Keratinocyte (primary cell): ENCODE data around the gene PSG3. TPM values are rescaled to one million over a fixed set of nuclear protein-coding genes. Genes with fewer than 3 reads are reported as not detected.
"Not testable (repeated sequence)": the region's sequence is repeated elsewhere in the genome, so short reads cannot be mapped to it uniquely, and the experiment has no call there.

ENCODE experiments used
- DNase-seq: peaks from one replicate; pipeline ENCODE4 v3.0.0-alpha.2; 2011; ENCODE audit warnings: low read depth, missing footprints, low spot score
- FAIRE-seq: peaks from 2 replicates; lab custom pipeline; 2011; peaks lifted over from hg19 to GRCh38; lab: Jason Lieb, UNC
- H2AFZ ChIP-seq: 2 replicates; pipeline ENCODE4 v1.6.0; 2012; ENCODE audit warnings: low read length, control low read depth, inconsistent platforms; ENCODE audit not compliant: control insufficient read depth
- H3K27ac ChIP-seq: 2 replicates; pipeline ENCODE4 v1.5.1; 2011; ENCODE audit warnings: low read length; ENCODE audit not compliant: control insufficient read depth, insufficient read depth
- H3K27me3 ChIP-seq: 3 replicates; pipeline ENCODE4 v1.6.0; 2011; ENCODE audit warnings: low read length; ENCODE audit not compliant: control insufficient read depth, insufficient read depth; ENCODE audit errors: extremely low read depth
- H3K36me3 ChIP-seq, 2 experiments: 2 replicates in 1 of 2; 3 replicates in 1 of 2; pipeline ENCODE4 v1.5.1; 2011; ENCODE audit warnings: low read length in 2 of 2, mild to moderate bottlenecking in 1 of 2; ENCODE audit not compliant: control insufficient read depth in 2 of 2, insufficient read depth in 2 of 2; ENCODE audit errors: extremely low read depth in 1 of 2
- H3K4me1 ChIP-seq: 3 replicates; pipeline ENCODE4 v1.5.1; 2011; ENCODE audit warnings: low read length; ENCODE audit not compliant: control insufficient read depth, insufficient read depth; ENCODE audit errors: extremely low read depth
- H3K4me2 ChIP-seq: 3 replicates; pipeline ENCODE4 v1.6.0; 2011; ENCODE audit warnings: low read depth, low read length; ENCODE audit not compliant: control insufficient read depth, insufficient read depth; ENCODE audit errors: extremely low read depth
- H3K4me3 ChIP-seq, 3 experiments: fragments of 200-600 bp in 1 of 3; sonication (generic) in 1 of 3; 2 replicates in 2 of 3; 3 replicates in 1 of 3; pipeline ENCODE4 v1.5.1; 2011 to 2016; ENCODE audit warnings: low read length in 3 of 3, mild to moderate bottlenecking in 3 of 3, control low read depth in 2 of 3, inconsistent platforms in 1 of 3, low read depth in 1 of 3, mixed read lengths in 1 of 3, mixed run types in 1 of 3, moderate library complexity in 1 of 3; ENCODE audit not compliant: control insufficient read depth in 2 of 3, insufficient read depth in 2 of 3; ENCODE audit errors: extremely low read depth in 1 of 3
- H3K79me2 ChIP-seq: 2 replicates; pipeline ENCODE4 v1.6.0; 2012; ENCODE audit warnings: low read length; ENCODE audit not compliant: control insufficient read depth, insufficient read depth
- H3K9ac ChIP-seq: 3 replicates; pipeline ENCODE4 v1.6.0; 2011; ENCODE audit warnings: low read length; ENCODE audit not compliant: control insufficient read depth, insufficient read depth; ENCODE audit errors: extremely low read depth
- H3K9me1 ChIP-seq: 3 replicates; pipeline ENCODE4 v1.6.0; 2011; ENCODE audit warnings: low read length; ENCODE audit not compliant: control insufficient read depth, insufficient read depth; ENCODE audit errors: extremely low read depth
- H3K9me3 ChIP-seq: 2 replicates; pipeline ENCODE4 v1.5.1; 2012; ENCODE audit warnings: low read depth, low read length; ENCODE audit not compliant: control insufficient read depth
- H4K20me1 ChIP-seq: 3 replicates; pipeline ENCODE4 v1.6.0; 2011; ENCODE audit warnings: low read length; ENCODE audit not compliant: control insufficient read depth, insufficient read depth; ENCODE audit errors: extremely low read depth
- dilution Hi-C: fragments of 300-500 bp; cut with MboI; formaldehyde crosslinking; loops from one replicate; pipeline ENCODE4 v1.7.0; 2020; ENCODE audit warnings: low sequenced_read_pairs; ENCODE audit not compliant: extremely low pct_ligation_motif_present
- polyA plus RNA-seq, 5 experiments: library from polyadenylated mRNA; depleted of rRNA in 3 of 5; stranded (reverse) in 3 of 5; stranded (forward) in 1 of 5; unstranded in 1 of 5; fragments of >200 nt; gene quantifications; 1 replicate in 1 of 5; 2 replicates in 3 of 5; 3 replicates in 1 of 5; pipeline versions ENCODE4 v1.2.1 to v1.2.3, GENCODE V29; 2011 to 2012; ENCODE audit warnings: missing spikeins in 2 of 5, low read depth in 1 of 5, low replicate concordance in 1 of 5
- TF ChIP-seq, protein P1 (sequence below), 3 experiments: IDR thresholded peaks in 1 of 3; conservative IDR thresholded peaks in 1 of 3; optimal IDR thresholded peaks in 1 of 3; 2 replicates in 2 of 3; 3 replicates in 1 of 3; pipeline versions ENCODE3 to v1.5.1; 2011; ENCODE audit warnings: low read length in 3 of 3, mild to moderate bottlenecking in 3 of 3, moderate library complexity in 2 of 3, control low read depth in 1 of 3, inconsistent platforms in 1 of 3; ENCODE audit not compliant: insufficient read depth in 2 of 3; ENCODE audit errors: extremely low read depth in 1 of 3

PSG3 gene
- polyA plus RNA-seq, 1 donor (not counting 4 experiments of a cell fraction or from before 2014, with no cell fraction given) = not detected

- H3K9me1 ChIP-seq, H4K20me1 ChIP-seq, DNase-seq, H3K4me2 ChIP-seq, H3K36me3 ChIP-seq, H3K79me2 ChIP-seq, H3K9me3 ChIP-seq, H3K27ac ChIP-seq, H3K4me3 ChIP-seq, H3K9ac ChIP-seq, H3K27me3 ChIP-seq, H2AFZ ChIP-seq, dilution Hi-C loops, FAIRE-seq: not testable (repeated sequence)
- peaks cover 17% of the 10 kb centered on the region for H3K4me1 ChIP-seq
- TF ChIP-seq, protein P1, sequence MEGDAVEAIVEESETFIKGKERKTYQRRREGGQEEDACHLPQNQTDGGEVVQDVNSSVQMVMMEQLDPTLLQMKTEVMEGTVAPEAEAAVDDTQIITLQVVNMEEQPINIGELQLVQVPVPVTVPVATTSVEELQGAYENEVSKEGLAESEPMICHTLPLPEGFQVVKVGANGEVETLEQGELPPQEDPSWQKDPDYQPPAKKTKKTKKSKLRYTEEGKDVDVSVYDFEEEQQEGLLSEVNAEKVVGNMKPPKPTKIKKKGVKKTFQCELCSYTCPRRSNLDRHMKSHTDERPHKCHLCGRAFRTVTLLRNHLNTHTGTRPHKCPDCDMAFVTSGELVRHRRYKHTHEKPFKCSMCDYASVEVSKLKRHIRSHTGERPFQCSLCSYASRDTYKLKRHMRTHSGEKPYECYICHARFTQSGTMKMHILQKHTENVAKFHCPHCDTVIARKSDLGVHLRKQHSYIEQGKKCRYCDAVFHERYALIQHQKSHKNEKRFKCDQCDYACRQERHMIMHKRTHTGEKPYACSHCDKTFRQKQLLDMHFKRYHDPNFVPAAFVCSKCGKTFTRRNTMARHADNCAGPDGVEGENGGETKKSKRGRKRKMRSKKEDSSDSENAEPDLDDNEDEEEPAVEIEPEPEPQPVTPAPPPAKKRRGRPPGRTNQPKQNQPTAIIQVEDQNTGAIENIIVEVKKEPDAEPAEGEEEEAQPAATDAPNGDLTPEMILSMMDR (optimal IDR thresholded peaks at IDR 0.05 in 1 of 3, IDR thresholded peaks at IDR 0.05 in 1 of 3, conservative IDR thresholded peaks at IDR 0.05 in 1 of 3; ENCODE audit: extremely low read depth in 1 of 3, insufficient read depth in 2 of 3, low read length in 3 of 3) = peak in 2 of 3 experiments; percentile 30 to 41
Observed at GRCh38 chr19:42758667-42759066, 18.4 kb upstream of the PSG3 start.

- FAIRE-seq = not testable (repeated sequence)
Observed at GRCh38 chr19:42752246-42752645, 12.0 kb upstream of the PSG3 start.

More at GRCh38 chr19:42752246-42752645, 12.0 kb upstream of the PSG3 start:
- H3K9ac ChIP-seq, H3K36me3 ChIP-seq, H3K9me1 ChIP-seq, H3K4me2 ChIP-seq, H3K4me1 ChIP-seq, H4K20me1 ChIP-seq, H3K4me3 ChIP-seq, dilution Hi-C loops, H3K9me3 ChIP-seq, H3K27ac ChIP-seq, H2AFZ ChIP-seq, H3K27me3 ChIP-seq, DNase-seq, H3K79me2 ChIP-seq: not testable (repeated sequence)
